GM06990 (cell line): ENCODE results near the gene BTBD18.

Experiments used
- DNase-seq: peaks from one replicate; pipeline ENCODE4 v3.0.0-alpha.2; 2011; ENCODE audit not compliant: insufficient read length; ENCODE audit errors: extremely low read depth
- H3K27me3 ChIP-seq: replicated peaks from 2 replicates; pipeline ENCODE4 v1.6.0; 2011; ENCODE audit warnings: low read length; ENCODE audit not compliant: control insufficient read depth, insufficient read depth
- H3K36me3 ChIP-seq: 2 replicates; pipeline ENCODE4 v1.5.1; 2011; ENCODE audit warnings: low read length; ENCODE audit not compliant: control insufficient read depth, insufficient read depth
- H3K4me3 ChIP-seq: replicated peaks from 2 replicates; pipeline ENCODE4 v1.5.1; 2011; ENCODE audit warnings: low read depth, mild to moderate bottlenecking, control low read depth, low read length
- TF ChIP-seq, protein P1 (sequence below): IDR thresholded peaks from 2 replicates; pipeline ENCODE4 v1.5.1; 2011; ENCODE audit warnings: low read length, control low read depth, mild to moderate bottlenecking, inconsistent platforms; ENCODE audit not compliant: insufficient read depth, poor library complexity, severe bottlenecking

BTBD18 gene

GRCh38 chr11:57698843-57699365, 52.7 kb downstream of the BTBD18 start:
- no peak for DNase-seq
- TF ChIP-seq, protein P1, sequence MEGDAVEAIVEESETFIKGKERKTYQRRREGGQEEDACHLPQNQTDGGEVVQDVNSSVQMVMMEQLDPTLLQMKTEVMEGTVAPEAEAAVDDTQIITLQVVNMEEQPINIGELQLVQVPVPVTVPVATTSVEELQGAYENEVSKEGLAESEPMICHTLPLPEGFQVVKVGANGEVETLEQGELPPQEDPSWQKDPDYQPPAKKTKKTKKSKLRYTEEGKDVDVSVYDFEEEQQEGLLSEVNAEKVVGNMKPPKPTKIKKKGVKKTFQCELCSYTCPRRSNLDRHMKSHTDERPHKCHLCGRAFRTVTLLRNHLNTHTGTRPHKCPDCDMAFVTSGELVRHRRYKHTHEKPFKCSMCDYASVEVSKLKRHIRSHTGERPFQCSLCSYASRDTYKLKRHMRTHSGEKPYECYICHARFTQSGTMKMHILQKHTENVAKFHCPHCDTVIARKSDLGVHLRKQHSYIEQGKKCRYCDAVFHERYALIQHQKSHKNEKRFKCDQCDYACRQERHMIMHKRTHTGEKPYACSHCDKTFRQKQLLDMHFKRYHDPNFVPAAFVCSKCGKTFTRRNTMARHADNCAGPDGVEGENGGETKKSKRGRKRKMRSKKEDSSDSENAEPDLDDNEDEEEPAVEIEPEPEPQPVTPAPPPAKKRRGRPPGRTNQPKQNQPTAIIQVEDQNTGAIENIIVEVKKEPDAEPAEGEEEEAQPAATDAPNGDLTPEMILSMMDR, result no peak
- Histone ChIP-seq H3K36me3 (peaks cover 34% of the 10 kb centered on the region), H3K27me3 (no peaks in the 10 kb centered on the region), H3K4me3 (no peak overlapping the region)
